ENCODE results near the gene PCBD2. TPM values are rescaled to one million over a fixed set of nuclear protein-coding genes. Genes with fewer than 3 reads are reported as not detected.
"Not testable (repeated sequence)": the region's sequence is repeated elsewhere in the genome, so short reads cannot be mapped to it uniquely, and the experiment has no call there.

The PCBD2 gene
- total and polyA plus RNA-seq, 7 donors = 8.9 to 29.9 (median 23.8) TPM

GRCh38 chr5:134976841-134977240, 71.9 kb downstream of the PCBD2 start:
- H3K27ac ChIP-seq = no peak overlapping the region
- WGBS, 3 donors = 88 to 97% (median 95%) methylated on average over 1 of the region's 1 CpG
- no peak overlapping the region for H3K4me3 ChIP-seq
- H3K9me3 ChIP-seq = peaks cover 18% of the 10 kb centered on the region
- H3K4me1 ChIP-seq = no peaks in the 10 kb centered on the region
- no peaks in the 10 kb centered on the region for H3K36me3 ChIP-seq (ENCODE audit: insufficient read depth in 1 of 2, low read depth in 1 of 2)
- ATAC-seq (no peak), DNase-seq (no peak)
- intact Hi-C loops (cut with DNase I) = no loop called here
- no peaks in the 10 kb centered on the region for H3K27me3 ChIP-seq (ENCODE audit: insufficient read depth in 3 of 3, low read length in 2 of 3)
- TF ChIP-seq, protein P1, sequence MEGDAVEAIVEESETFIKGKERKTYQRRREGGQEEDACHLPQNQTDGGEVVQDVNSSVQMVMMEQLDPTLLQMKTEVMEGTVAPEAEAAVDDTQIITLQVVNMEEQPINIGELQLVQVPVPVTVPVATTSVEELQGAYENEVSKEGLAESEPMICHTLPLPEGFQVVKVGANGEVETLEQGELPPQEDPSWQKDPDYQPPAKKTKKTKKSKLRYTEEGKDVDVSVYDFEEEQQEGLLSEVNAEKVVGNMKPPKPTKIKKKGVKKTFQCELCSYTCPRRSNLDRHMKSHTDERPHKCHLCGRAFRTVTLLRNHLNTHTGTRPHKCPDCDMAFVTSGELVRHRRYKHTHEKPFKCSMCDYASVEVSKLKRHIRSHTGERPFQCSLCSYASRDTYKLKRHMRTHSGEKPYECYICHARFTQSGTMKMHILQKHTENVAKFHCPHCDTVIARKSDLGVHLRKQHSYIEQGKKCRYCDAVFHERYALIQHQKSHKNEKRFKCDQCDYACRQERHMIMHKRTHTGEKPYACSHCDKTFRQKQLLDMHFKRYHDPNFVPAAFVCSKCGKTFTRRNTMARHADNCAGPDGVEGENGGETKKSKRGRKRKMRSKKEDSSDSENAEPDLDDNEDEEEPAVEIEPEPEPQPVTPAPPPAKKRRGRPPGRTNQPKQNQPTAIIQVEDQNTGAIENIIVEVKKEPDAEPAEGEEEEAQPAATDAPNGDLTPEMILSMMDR (IDR thresholded peaks at IDR 0.05) = no peak

GRCh38 chr5:134979416-134979815, 74.5 kb downstream of the PCBD2 start:
- intact Hi-C loops (cut with DNase I) = no loop called here
- WGBS, 3 donors = 90 to 95% (median 94%) methylated on average over 3 of the region's 3 CpGs
- peaks cover 37% of the 10 kb centered on the region for H3K9me3 ChIP-seq
- H3K27ac ChIP-seq = no peak overlapping the region
- TF ChIP-seq, protein P1 (IDR thresholded peaks at IDR 0.05) = no peak
- DNase-seq (no peak), ATAC-seq (no peak)
- no peaks in the 10 kb centered on the region for H3K4me1 ChIP-seq
- no peak overlapping the region for H3K4me3 ChIP-seq
- H3K36me3 ChIP-seq (ENCODE audit: insufficient read depth in 1 of 2, low read depth in 1 of 2) = no peaks in the 10 kb centered on the region
- no peaks in the 10 kb centered on the region for H3K27me3 ChIP-seq (ENCODE audit: insufficient read depth in 3 of 3, low read length in 2 of 3)

GRCh38 chr5:134982230-134982629, 77.3 kb downstream of the PCBD2 start:
- no peak for DNase-seq
- Histone ChIP-seq H3K27me3 (ENCODE audit: insufficient read depth in 3 of 3, low read length in 2 of 3) (no peaks in the 10 kb centered on the region), H3K4me1 (no peaks in the 10 kb centered on the region), H3K4me3 (no peak overlapping the region), H3K27ac (no peak overlapping the region), H3K36me3 (ENCODE audit: insufficient read depth in 1 of 2, low read depth in 1 of 2) (no peaks in the 10 kb centered on the region), H3K9me3 (peaks cover 37% of the 10 kb centered on the region)
- ATAC-seq = no peak
- intact Hi-C loops (cut with DNase I) = no loop called here
- TF ChIP-seq, protein P1 (IDR thresholded peaks at IDR 0.05) = no peak
- 95 to 100% (median 95%) methylated on average over 1 of the region's 1 CpG for WGBS, 3 donors

DNA sequence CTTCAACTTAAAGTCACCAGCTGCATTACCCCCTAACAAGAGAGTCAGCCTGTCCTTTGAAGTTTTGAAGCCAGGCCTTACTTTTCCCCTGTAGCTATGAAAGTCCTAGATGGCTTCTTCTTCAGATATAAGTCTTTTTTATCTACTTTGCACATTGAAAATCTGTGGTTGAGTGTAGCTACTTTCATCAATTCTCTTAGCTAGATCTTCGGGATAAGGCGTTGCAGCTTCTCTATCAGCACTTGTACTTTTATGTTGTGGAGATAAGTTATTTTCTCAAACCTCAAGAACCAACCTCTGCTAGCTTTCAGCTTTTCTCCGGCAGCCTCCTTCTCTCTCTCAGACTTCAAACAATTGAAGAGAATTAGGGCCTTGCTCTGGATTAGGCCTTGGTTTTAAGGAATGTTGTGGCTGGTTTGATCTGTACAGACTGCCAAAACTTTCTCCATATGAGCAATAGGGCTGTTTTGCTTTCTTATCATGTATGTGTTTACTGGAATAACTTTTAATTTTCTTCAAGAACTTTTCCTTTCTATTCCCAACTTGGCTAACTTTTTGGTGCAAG, 84.4 kb downstream of the PCBD2 start:
- no peak overlapping the region for H3K4me3 ChIP-seq
- 95 to 96% (median 95%) methylated on average over 3 of the region's 3 CpGs for WGBS, 3 donors
- H3K4me1 ChIP-seq = peaks cover 5% of the 10 kb centered on the region
- no peaks in the 10 kb centered on the region for H3K27me3 ChIP-seq (ENCODE audit: insufficient read depth in 3 of 3, low read length in 2 of 3)
- TF ChIP-seq, protein P1 (IDR thresholded peaks at IDR 0.05) = no peak
- DNase-seq (no peak), ATAC-seq (no peak)
- no peaks in the 10 kb centered on the region for H3K36me3 ChIP-seq (ENCODE audit: insufficient read depth in 1 of 2, low read depth in 1 of 2)
- H3K9me3 ChIP-seq = no peaks in the 10 kb centered on the region
- no peak overlapping the region for H3K27ac ChIP-seq
- intact Hi-C loops (cut with DNase I) = no loop called here

DNA sequence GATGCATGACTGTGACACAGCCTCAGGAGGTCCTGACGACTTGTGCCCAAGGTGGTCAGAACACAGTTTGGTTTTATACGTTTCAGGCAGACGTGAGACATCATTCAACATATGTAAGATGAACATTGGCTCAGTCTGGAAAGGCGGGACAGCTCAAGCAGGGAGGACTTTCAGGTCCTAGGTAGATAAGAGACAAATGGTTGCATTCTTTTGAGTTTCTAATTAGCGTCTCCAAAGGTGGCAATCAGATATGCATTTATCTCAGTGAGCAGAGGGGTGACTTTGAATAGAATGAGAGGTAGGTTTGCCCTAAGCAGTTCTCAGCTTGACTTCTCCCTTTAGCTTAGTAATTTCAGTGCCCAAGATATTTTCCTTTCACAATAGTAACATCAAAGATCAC, 85.3 kb downstream of the PCBD2 start:
- 77 to 83% (median 80%) methylated on average over 5 of the region's 5 CpGs for WGBS, 3 donors
- H3K36me3 ChIP-seq (ENCODE audit: insufficient read depth in 1 of 2, low read depth in 1 of 2); ATAC-seq; DNase-seq; H3K4me1 ChIP-seq; H3K4me3 ChIP-seq; H3K9me3 ChIP-seq; intact Hi-C loops (cut with DNase I); H3K27ac ChIP-seq; H3K27me3 ChIP-seq (ENCODE audit: insufficient read depth in 3 of 3, low read length in 2 of 3): not testable (repeated sequence)

Data from psoas muscle (tissue), 8 donors.